Stimulated activated CD8-positive, alpha-beta memory T cell treated with anti-CD3 and anti-CD28 coated beads, Interleukin-4, amount 100 ng/mL, for 4 hours (primary cell): Measurements from ENCODE around the gene TPRG1L.

Source experiments
- DNase-seq, 2 donors: peaks; one replicate each; pipeline ENCODE4 v3.0.0-alpha.2; 2020; ENCODE audit warnings: low read depth in 2 of 2, low spot score in 1 of 2

Gene TPRG1L

GRCh38 chr1:3660704-3661103, 35.9 kb downstream of the TPRG1L start:
- DNase-seq: no peak

DNA sequence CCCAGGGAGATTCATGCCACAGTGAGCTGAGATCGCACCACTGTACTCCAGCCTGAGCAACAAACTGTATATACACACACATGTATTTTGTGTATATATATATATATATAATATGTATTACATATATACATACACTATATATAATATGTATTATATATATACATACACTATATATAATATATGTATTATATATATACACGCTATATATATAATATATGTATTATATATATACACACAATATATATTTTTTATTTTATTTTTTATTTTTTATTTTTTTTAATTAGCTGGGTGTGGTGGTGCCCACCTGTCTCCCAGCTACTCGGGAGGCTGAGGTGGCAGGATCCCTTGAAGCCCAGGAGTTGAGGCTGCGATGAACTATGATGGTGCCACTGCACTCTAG, 36.8 kb downstream of the TPRG1L start:
- DNase-seq: no peak

- no peak for DNase-seq
Measured at GRCh38 chr1:3662080-3662671, 37.4 kb downstream of the TPRG1L start.

- DNase-seq: no peak
Measured at GRCh38 chr1:3663999-3664699, 39.3 kb downstream of the TPRG1L start.

- no peak for DNase-seq
Measured at GRCh38 chr1:3664700-3665375, 40.0 kb downstream of the TPRG1L start.

DNA sequence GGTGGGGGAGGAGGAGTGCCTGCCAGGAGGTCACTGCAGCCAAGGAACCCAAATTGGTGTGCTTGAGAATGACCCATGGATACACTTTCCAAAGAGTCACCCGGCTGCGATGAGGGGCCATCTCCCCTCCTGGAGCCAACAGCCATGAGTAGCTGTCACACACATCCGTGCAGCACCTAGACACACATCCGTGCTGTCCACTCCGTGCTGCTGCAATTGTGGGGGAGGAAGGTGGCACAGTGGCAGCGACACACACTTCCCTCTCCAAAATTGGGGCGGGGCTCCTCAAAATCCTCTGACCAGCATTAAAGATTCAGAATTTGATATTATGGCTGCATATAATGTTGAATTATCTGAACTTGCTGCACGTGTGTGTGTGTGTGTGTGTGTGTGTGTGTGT, 43.3 kb downstream of the TPRG1L start:
- no peak for DNase-seq

DNA sequence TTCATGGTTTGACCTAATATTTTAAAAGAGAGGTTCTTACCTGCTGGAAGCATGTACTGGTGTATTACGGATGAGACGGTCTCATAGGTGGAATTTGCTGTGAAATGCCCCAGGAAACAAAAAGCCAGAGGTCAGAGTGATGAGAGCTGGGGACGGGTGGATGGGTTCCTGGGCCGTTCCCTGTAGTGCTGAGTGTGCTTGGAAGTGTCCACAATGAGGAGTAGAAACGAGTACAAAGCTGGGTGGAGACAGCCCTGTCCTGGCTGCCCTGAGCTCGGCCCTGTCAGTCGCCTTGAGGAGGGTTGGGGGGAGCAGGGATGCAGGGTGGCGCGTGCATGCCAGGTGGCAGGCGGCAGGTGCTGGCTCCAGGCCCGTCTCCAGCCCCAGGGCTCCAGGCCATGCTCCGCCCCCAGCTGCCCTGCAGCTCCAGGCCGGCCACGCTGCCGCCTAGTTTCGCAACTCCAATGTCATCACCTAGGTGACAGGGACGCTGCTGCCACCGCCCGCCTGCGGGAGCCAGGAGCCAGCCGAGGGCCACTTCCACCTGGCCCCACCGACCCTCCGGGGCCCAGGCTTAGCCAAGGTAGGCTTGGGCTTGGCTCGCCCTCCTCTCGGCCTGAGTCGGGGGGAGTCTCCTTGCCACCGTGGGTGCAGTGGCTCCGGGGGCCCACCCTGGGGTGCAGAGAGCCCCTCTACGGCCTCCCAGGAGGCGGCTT, 43.9 kb downstream of the TPRG1L start:
- no peak for DNase-seq

GRCh38 chr1:3669421-3669821, 44.6 kb downstream of the TPRG1L start:
- DNase-seq: no peak

DNA sequence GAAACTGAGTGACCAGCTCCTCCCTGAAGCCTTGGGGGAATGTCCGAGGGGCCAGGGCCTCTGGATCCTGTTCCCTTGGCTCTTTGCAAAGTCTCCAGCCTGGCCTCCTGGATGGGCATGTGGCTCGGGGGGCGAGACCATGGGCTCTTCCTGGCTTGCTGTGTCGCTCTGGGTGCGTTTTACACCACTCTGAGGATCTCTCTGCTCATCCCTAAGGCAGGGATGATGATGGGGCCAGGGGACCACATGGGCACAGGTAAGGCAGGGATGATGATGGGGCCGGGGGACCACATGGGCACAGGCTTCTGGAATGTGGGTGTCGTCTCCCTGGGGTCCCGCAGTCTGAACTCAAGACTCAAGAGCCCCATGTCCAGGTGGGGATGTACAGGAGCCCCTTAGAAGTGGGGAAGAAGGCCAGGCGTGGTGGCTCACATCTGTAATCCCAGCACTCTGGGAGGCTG, 45.2 kb downstream of the TPRG1L start:
- DNase-seq: no peak

GRCh38 chr1:3670823-3671265, 46.0 kb downstream of the TPRG1L start:
- no peak for DNase-seq

- DNase-seq: no peak
Measured at GRCh38 chr1:3671371-3672180, 46.8 kb downstream of the TPRG1L start.

GRCh38 chr1:3672231-3672970, 47.6 kb downstream of the TPRG1L start:
- no peak for DNase-seq

DNA sequence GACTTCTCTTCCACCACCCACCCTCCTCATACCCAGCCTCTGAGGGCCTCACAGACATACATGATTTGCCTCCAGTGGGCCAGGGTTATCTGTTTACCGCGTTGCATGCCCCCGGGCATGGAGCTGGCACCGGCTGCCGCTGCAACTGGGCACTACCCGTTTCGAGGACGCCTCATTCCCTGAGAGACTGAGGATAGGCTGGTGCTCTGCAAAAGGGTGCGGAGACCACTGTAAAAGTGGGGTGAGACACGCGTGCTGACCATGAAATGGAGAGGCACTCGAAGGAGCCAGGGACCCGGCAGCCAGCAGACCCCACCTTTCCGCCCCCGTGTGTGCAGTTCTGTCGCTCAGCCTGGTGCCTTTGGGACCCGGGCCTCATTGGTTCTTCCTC, 48.2 kb downstream of the TPRG1L start:
- DNase-seq: no peak

GRCh38 chr1:3673381-3674099, 48.7 kb downstream of the TPRG1L start:
- no peak for DNase-seq

- no peak for DNase-seq
Measured at GRCh38 chr1:3674100-3675094, 49.6 kb downstream of the TPRG1L start.

- DNase-seq: no peak
Measured at GRCh38 chr1:3675436-3675835, 50.6 kb downstream of the TPRG1L start.

- no peak for DNase-seq
Measured at GRCh38 chr1:3676581-3677470, 52.0 kb downstream of the TPRG1L start.
